A673 (cell line): ENCODE measurements around the gene TSPAN3. TPM values are rescaled to one million over a fixed set of nuclear protein-coding genes. Genes with fewer than 3 reads are reported as not detected.

ENCODE experiments used
- BruUV-seq: library from RNA; stranded (reverse); fragments of 400-500 nt; replicated peaks from 2 replicates; lab custom pipeline; 2021; lab: Mats Ljungman, UMichigan
- CTCF ChIA-PET: fragments of 300-600 bp; sonication (Branson Sonifier 250); formaldehyde crosslinking; loops from one replicate; lab custom pipeline; 2022; ENCODE audit warnings: antibody characterized with exemption; lab: Charles Lee
- POLR2A ChIA-PET: fragments of 300-600 bp; sonication (Branson Sonifier 250); formaldehyde crosslinking; loops from one replicate; lab custom pipeline; 2022; ENCODE audit warnings: antibody characterized with exemption; ENCODE audit not compliant: low non-redundant PET; lab: Charles Lee
- DNase-seq: peaks from one replicate; pipeline ENCODE4 v3.0.0-alpha.2; 2015; ENCODE audit warnings: low spot score
- H3K27ac ChIP-seq: fragments of 200-600 bp; sonication (generic); 2 replicates; pipeline ENCODE4 v1.5.1; 2016; ENCODE audit warnings: mixed run types, low read depth, mild to moderate bottlenecking, mixed read lengths, antibody characterized with exemption, low read length; ENCODE audit not compliant: poor library complexity, severe bottlenecking
- H3K27me3 ChIP-seq: fragments of 200-600 bp; sonication (generic); replicated peaks from 2 replicates; pipeline ENCODE4 v1.6.1; 2017; ENCODE audit warnings: mixed run types, low read depth, mild to moderate bottlenecking, mixed read lengths, antibody characterized with exemption, low read length; ENCODE audit not compliant: insufficient read depth, poor library complexity
- H3K36me3 ChIP-seq: fragments of 200-600 bp; sonication (generic); 2 replicates; pipeline ENCODE4 v1.6.1; 2016; ENCODE audit warnings: mixed run types, mild to moderate bottlenecking, mixed read lengths, antibody characterized with exemption, low read length; ENCODE audit not compliant: insufficient read depth, poor library complexity, severe bottlenecking
- H3K4me1 ChIP-seq: fragments of 200-600 bp; sonication (generic); 2 replicates; pipeline ENCODE4 v1.6.1; 2017; ENCODE audit warnings: mixed run types, mild to moderate bottlenecking, mixed read lengths, antibody characterized with exemption, low read length; ENCODE audit not compliant: insufficient read depth, poor library complexity, severe bottlenecking
- H3K4me3 ChIP-seq: fragments of 200-600 bp; sonication (generic); 2 replicates; pipeline ENCODE4 v1.5.1; 2016; ENCODE audit warnings: low read depth, mixed run types, mild to moderate bottlenecking, mixed read lengths, low read length; ENCODE audit not compliant: poor library complexity, severe bottlenecking
- H3K9me3 ChIP-seq: fragments of 200-600 bp; sonication (generic); 2 replicates; pipeline ENCODE4 v1.6.1; 2016; ENCODE audit warnings: mixed run types, low read depth, mild to moderate bottlenecking, mixed read lengths, antibody characterized with exemption, low read length; ENCODE audit not compliant: poor library complexity, severe bottlenecking
- EZH2 ChIP-seq: fragments of 200-600 bp; sonication (generic); IDR thresholded peaks from 2 replicates; pipeline ENCODE4 v1.6.1; 2017; ENCODE audit warnings: borderline replicate concordance, low read depth, mild to moderate bottlenecking, mixed read lengths, antibody characterized with exemption, low read length; ENCODE audit not compliant: poor library complexity, severe bottlenecking
- intact Hi-C: fragments of 100-400 bp; cut with micrococcal nuclease; formaldehyde crosslinking; loops from one replicate; pipeline ENCODE4 v1.10.0; 2022; ENCODE audit not compliant: unreplicated experiment
- total RNA-seq: library from RNA; stranded (reverse); gene quantifications from 2 replicates; pipeline ENCODE4 v1.2.3, GENCODE V29; 2021
- TF ChIP-seq, protein P1 (sequence below): fragments of 300-800, 200-600 bp; sonication (generic); conservative IDR thresholded peaks from 2 replicates; pipeline ENCODE4 v1.5.1; 2017; ENCODE audit warnings: low read depth, mild to moderate bottlenecking, antibody characterized with exemption, low read length, moderate library complexity, mixed read lengths

TSPAN3 gene
- total RNA-seq, 1 experiment from 2014 or later = 224 TPM

DNA sequence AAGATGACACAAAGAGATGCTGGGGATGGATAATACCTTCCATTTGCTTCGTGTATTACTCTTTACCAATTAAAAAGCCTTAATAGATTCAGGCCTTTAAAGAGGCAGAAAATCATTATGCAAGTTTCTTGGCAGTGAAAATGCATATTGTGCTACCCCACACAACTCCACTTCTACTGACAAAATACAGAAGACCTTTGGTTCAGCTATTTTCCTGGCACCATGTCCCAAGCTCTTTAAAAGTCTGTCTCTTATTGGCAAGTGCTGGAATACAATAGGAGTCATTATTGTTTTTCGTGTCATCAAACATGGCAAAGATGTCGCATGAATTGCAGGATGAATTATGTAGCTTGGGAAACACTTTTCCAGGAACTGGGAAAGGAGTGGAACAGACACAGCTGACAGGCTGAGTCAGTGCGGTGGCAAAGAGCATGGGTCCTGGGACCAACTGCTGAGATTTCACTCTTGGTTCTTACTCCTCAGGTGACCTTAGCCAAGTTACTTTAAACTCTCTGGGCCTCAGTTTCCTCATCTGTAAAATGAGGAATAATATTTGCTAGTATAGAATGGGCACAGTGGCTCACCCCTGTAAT, 5.5 kb upstream of the TSPAN3 start:
- no peak for TF ChIP-seq EZH2
- TF ChIP-seq, protein P1, sequence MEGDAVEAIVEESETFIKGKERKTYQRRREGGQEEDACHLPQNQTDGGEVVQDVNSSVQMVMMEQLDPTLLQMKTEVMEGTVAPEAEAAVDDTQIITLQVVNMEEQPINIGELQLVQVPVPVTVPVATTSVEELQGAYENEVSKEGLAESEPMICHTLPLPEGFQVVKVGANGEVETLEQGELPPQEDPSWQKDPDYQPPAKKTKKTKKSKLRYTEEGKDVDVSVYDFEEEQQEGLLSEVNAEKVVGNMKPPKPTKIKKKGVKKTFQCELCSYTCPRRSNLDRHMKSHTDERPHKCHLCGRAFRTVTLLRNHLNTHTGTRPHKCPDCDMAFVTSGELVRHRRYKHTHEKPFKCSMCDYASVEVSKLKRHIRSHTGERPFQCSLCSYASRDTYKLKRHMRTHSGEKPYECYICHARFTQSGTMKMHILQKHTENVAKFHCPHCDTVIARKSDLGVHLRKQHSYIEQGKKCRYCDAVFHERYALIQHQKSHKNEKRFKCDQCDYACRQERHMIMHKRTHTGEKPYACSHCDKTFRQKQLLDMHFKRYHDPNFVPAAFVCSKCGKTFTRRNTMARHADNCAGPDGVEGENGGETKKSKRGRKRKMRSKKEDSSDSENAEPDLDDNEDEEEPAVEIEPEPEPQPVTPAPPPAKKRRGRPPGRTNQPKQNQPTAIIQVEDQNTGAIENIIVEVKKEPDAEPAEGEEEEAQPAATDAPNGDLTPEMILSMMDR = no peak
- intact Hi-C loops = no loop called here
- no peak for DNase-seq
- Histone ChIP-seq H3K4me1 (no peaks in the 10 kb centered on the region), H3K36me3 (no peaks in the 10 kb centered on the region), H3K27me3 (no peaks in the 10 kb centered on the region), H3K4me3 (no peak overlapping the region), H3K9me3 (no peaks in the 10 kb centered on the region), H3K27ac (no peak overlapping the region)
- BruUV-seq = no TSS peak
- ChIA-PET CTCF (no interaction called here), POLR2A (interaction anchor here (0.6 kb wide), 1 partner anchor 55 kb away, joined by 3 read pairs; no protein-coding TSS in a partner anchor)

DNA sequence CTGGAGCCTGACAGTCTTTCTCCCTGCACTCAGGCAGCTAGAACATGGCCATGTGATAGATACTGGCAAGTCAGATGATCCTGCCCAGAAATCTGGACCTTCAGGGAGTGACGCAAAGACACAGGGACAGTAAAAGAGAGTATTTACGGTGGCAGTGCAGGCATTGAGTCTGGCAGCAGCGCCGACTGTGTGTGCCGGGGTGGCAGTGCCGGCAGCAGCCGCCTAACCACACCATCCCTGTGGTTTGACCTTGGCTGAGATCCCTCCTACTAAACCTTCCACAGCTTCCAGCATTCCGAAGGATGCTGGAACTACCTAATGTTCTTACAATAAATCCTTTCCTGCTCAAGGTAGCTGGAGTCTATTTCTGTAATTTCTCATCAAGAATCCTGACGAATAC, 4.6 kb upstream of the TSPAN3 start:
- Histone ChIP-seq H3K9me3 (no peaks in the 10 kb centered on the region), H3K27ac (no peak overlapping the region), H3K27me3 (no peaks in the 10 kb centered on the region), H3K36me3 (no peaks in the 10 kb centered on the region), H3K4me3 (no peak overlapping the region), H3K4me1 (no peaks in the 10 kb centered on the region)
- BruUV-seq = no TSS peak
- intact Hi-C loops = no loop called here
- POLR2A ChIA-PET = no interaction called here
- DNase-seq = no peak
- TF ChIP-seq, protein P1 = no peak
- TF ChIP-seq EZH2 = no peak
- CTCF ChIA-PET = no interaction called here

DNA sequence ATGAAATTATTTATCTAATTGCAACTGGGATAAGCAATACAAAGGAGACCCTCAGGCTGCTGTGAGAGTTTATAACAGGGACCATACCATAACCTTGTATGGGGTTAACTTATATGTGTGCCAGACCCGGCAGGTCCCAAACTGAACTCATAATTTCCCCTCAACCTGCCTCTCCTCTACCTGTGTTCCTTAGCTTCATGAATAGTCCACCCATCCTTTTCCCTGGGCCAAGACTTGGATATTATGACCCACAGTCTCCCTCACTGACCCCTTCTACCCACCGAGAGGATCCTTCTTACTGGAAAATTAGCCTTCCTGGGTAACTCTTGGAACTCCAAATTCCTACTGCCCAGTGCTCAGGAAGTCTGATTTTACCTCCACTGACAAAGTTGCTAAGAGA, 3.4 kb upstream of the TSPAN3 start:
- Histone ChIP-seq H3K36me3 (no peaks in the 10 kb centered on the region), H3K27me3 (no peaks in the 10 kb centered on the region), H3K9me3 (no peaks in the 10 kb centered on the region), H3K4me3 (no peak overlapping the region), H3K4me1 (peaks cover 4% of the 10 kb centered on the region), H3K27ac (no peak overlapping the region)
- no TSS peak for BruUV-seq
- no peak for DNase-seq
- ChIA-PET POLR2A (no interaction called here), CTCF (no interaction called here)
- TF ChIP-seq EZH2 = no peak
- TF ChIP-seq, protein P1 = no peak
- intact Hi-C loops = no loop called here
